SK-MEL-5 (cell line): ENCODE measurements around the gene ADGRA3. TPM values are rescaled to one million over a fixed set of nuclear protein-coding genes. Genes with fewer than 3 reads are reported as not detected.
"Not testable (repeated sequence)": the region's sequence is repeated elsewhere in the genome, so short reads cannot be mapped to it uniquely, and the experiment has no call there.

ENCODE experiments used
- DNase-seq: peaks from one replicate; pipeline ENCODE4 v3.0.0-alpha.2; 2016; ENCODE audit warnings: low read depth, low spot score
- in situ Hi-C: cut with HindIII; loops from 2 replicates; pipeline ENCODE4 v1.10.0; 2016; ENCODE audit warnings: low sequenced_read_pairs, high pct_unique_total_duplicates, low pct_unique_long_range_greater_than_20kb
- total RNA-seq: library from RNA; depleted of rRNA; stranded (reverse); fragments of >200 nt; shearing (Covaris generic); gene quantifications from 2 replicates; pipeline ENCODE4 v1.2.3, GENCODE V29; 2014

The ADGRA3 gene
- total RNA-seq, 1 experiment from 2014 or later = 52.5 TPM

- DNase-seq = no peak
Measured at GRCh38 chr4:22417408-22417807, 98.5 kb downstream of the ADGRA3 start.

GRCh38 chr4:22416403-22416802 is 99.5 kb downstream of the ADGRA3 start:
- in situ Hi-C loops = no loop called here
- no peak for DNase-seq

More at GRCh38 chr4:22417408-22417807, 98.5 kb downstream of the ADGRA3 start:
- in situ Hi-C loops = no loop called here

GRCh38 chr4:22414833-22415232 is 101.0 kb downstream of the ADGRA3 start:
- in situ Hi-C loops = no loop called here
- no peak for DNase-seq

GRCh38 chr4:22413471-22413870 is 102.4 kb downstream of the ADGRA3 start:
- in situ Hi-C loops = no loop called here
- DNase-seq = peak; percentile 73

- DNase-seq = no peak
- in situ Hi-C loops = no loop called here
Measured at GRCh38 chr4:22412013-22412412, 103.9 kb downstream of the ADGRA3 start.

GRCh38 chr4:22410645-22411247 is 105.1 kb downstream of the ADGRA3 start:
- in situ Hi-C loops = no loop called here
- DNase-seq = peak; percentile 37

- DNase-seq = no peak
- in situ Hi-C loops = no loop called here
Measured at GRCh38 chr4:22408474-22408873, 107.4 kb downstream of the ADGRA3 start.

GRCh38 chr4:22407361-22407760 is 108.5 kb downstream of the ADGRA3 start:
- in situ Hi-C loops = no loop called here
- no peak for DNase-seq

- no peak for DNase-seq
- in situ Hi-C loops = no loop called here
Measured at GRCh38 chr4:22398671-22399070, 117.2 kb downstream of the ADGRA3 start.

- in situ Hi-C loops = no loop called here
- DNase-seq = no peak
Measured at GRCh38 chr4:22391551-22391950, 124.3 kb downstream of the ADGRA3 start.

- peak; percentile 79 for DNase-seq
- in situ Hi-C loops = no loop called here
Measured at GRCh38 chr4:22389240-22389870, 126.5 kb downstream of the ADGRA3 start.

- in situ Hi-C loops = no loop called here
- no peak for DNase-seq
Measured at GRCh38 chr4:22385611-22386011, 130.3 kb downstream of the ADGRA3 start.

GRCh38 chr4:22384154-22384553 is 131.7 kb downstream of the ADGRA3 start:
- in situ Hi-C loops = no loop called here
- DNase-seq = no peak

GRCh38 chr4:22382216-22382615 is 133.7 kb downstream of the ADGRA3 start:
- DNase-seq, in situ Hi-C loops: not testable (repeated sequence)

GRCh38 chr4:22372986-22373385 is 142.9 kb downstream of the ADGRA3 start:
- no peak for DNase-seq
- in situ Hi-C loops = no loop called here

GRCh38 chr4:22369901-22370562 is 145.8 kb downstream of the ADGRA3 start:
- in situ Hi-C loops = no loop called here

GRCh38 chr4:22363787-22364186 is 152.1 kb downstream of the ADGRA3 start:
- DNase-seq = no peak
- in situ Hi-C loops = no loop called here

More at GRCh38 chr4:22369901-22370562, 145.8 kb downstream of the ADGRA3 start:
- no peak for DNase-seq

- in situ Hi-C loops = no loop called here
- DNase-seq = no peak
Measured at GRCh38 chr4:22363036-22363435, 152.8 kb downstream of the ADGRA3 start.
